HEK293 (cell line): ENCODE measurements around the gene POLA2.
A peak's percentile ranks its signal among the peaks of the same experiment; 100 is the strongest.

ENCODE experiments used
- KLF1 ChIP-seq: fragments of 450-650 bp; formaldehyde crosslinking; IDR thresholded peaks from 2 replicates; pipeline ENCODE4 v1.5.1; 2016; ENCODE audit warnings: missing biosample characterization, missing genetic modification characterization
- RBAK ChIP-seq: fragments of 450-650 bp; formaldehyde crosslinking; IDR thresholded peaks from 2 replicates; pipeline ENCODE4 v1.5.1; 2016; ENCODE audit warnings: missing biosample characterization, missing genetic modification characterization
- TCF7L2 ChIP-seq: IDR thresholded peaks from 2 replicates; pipeline ENCODE4 v1.6.1; 2011; ENCODE audit warnings: low read depth, mild to moderate bottlenecking, inconsistent platforms, low read length, moderate library complexity, borderline replicate concordance
- ZNF133 ChIP-seq: fragments of 450-650 bp; formaldehyde crosslinking; IDR thresholded peaks from 2 replicates; pipeline ENCODE4 v1.5.1; 2016; ENCODE audit warnings: missing biosample characterization, missing genetic modification characterization
- ZNF670 ChIP-seq: fragments of 450-650 bp; formaldehyde crosslinking; IDR thresholded peaks from 2 replicates; pipeline ENCODE4 v1.5.1; 2016; ENCODE audit warnings: missing biosample characterization, missing genetic modification characterization, low read depth
- ZNF701 ChIP-seq: fragments of 450-650 bp; formaldehyde crosslinking; IDR thresholded peaks from 2 replicates; pipeline ENCODE4 v1.5.1; 2016; ENCODE audit warnings: missing biosample characterization, missing genetic modification characterization
- TF ChIP-seq, protein P1 (sequence below): fragments of 450-650 bp; formaldehyde crosslinking; conservative IDR thresholded peaks from 2 replicates; pipeline ENCODE4 v1.5.1; 2016; ENCODE audit warnings: low read depth, missing biosample characterization, missing genetic modification characterization
- TF ChIP-seq, protein P2 (sequence below): fragments of 450-650 bp; formaldehyde crosslinking; IDR thresholded peaks from 2 replicates; pipeline ENCODE4 v1.5.1; 2016; ENCODE audit warnings: missing biosample characterization, missing genetic modification characterization

DNA sequence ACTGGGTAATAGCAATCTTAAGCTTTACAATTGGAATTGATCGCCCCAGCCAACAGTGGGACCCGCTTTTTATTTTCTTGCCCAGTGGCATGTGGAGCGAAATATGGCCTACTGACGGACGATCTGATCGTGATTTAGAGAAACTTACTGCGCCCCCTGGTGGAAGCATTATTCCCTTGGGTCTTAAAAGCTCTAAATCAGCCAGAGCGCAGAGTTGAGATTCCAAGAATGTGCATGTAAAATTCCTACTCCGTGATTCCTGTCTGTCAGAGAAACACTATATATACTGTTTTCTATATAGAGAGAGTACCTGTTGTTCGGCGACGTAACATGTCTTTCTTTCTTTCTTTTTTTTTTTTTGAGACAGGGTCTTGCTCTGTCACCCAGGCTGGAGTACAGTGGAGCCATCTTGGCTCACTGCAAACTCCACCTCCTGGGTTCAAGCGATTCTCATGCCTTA lies 68.2 kb downstream of the POLA2 start:
- TF ChIP-seq, protein P1, sequence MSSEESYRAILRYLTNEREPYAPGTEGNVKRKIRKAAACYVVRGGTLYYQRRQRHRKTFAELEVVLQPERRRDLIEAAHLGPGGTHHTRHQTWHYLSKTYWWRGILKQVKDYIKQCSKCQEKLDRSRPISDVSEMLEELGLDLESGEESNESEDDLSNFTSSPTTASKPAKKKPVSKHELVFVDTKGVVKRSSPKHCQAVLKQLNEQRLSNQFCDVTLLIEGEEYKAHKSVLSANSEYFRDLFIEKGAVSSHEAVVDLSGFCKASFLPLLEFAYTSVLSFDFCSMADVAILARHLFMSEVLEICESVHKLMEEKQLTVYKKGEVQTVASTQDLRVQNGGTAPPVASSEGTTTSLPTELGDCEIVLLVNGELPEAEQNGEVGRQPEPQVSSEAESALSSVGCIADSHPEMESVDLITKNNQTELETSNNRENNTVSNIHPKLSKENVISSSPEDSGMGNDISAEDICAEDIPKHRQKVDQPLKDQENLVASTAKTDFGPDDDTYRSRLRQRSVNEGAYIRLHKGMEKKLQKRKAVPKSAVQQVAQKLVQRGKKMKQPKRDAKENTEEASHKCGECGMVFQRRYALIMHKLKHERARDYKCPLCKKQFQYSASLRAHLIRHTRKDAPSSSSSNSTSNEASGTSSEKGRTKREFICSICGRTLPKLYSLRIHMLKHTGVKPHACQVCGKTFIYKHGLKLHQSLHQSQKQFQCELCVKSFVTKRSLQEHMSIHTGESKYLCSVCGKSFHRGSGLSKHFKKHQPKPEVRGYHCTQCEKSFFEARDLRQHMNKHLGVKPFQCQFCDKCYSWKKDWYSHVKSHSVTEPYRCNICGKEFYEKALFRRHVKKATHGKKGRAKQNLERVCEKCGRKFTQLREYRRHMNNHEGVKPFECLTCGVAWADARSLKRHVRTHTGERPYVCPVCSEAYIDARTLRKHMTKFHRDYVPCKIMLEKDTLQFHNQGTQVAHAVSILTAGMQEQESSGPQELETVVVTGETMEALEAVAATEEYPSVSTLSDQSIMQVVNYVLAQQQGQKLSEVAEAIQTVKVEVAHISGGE (tag by site-specific recombination) = no peak
- no peak for TF ChIP-seq TCF7L2
- no peak for TF ChIP-seq ZNF670
- TF ChIP-seq ZNF133 (tag by site-specific recombination) = no peak
- no peak for TF ChIP-seq RBAK (tag by site-specific recombination)
- no peak for TF ChIP-seq KLF1 (tag by site-specific recombination)
- TF ChIP-seq, protein P2, sequence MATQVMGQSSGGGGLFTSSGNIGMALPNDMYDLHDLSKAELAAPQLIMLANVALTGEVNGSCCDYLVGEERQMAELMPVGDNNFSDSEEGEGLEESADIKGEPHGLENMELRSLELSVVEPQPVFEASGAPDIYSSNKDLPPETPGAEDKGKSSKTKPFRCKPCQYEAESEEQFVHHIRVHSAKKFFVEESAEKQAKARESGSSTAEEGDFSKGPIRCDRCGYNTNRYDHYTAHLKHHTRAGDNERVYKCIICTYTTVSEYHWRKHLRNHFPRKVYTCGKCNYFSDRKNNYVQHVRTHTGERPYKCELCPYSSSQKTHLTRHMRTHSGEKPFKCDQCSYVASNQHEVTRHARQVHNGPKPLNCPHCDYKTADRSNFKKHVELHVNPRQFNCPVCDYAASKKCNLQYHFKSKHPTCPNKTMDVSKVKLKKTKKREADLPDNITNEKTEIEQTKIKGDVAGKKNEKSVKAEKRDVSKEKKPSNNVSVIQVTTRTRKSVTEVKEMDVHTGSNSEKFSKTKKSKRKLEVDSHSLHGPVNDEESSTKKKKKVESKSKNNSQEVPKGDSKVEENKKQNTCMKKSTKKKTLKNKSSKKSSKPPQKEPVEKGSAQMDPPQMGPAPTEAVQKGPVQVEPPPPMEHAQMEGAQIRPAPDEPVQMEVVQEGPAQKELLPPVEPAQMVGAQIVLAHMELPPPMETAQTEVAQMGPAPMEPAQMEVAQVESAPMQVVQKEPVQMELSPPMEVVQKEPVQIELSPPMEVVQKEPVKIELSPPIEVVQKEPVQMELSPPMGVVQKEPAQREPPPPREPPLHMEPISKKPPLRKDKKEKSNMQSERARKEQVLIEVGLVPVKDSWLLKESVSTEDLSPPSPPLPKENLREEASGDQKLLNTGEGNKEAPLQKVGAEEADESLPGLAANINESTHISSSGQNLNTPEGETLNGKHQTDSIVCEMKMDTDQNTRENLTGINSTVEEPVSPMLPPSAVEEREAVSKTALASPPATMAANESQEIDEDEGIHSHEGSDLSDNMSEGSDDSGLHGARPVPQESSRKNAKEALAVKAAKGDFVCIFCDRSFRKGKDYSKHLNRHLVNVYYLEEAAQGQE = 0 out of 2 replicates have a peak, but pooled peaks have one; percentile 34
- TF ChIP-seq ZNF701 (tag by site-specific recombination) = no peak
